GM23248 (cell line): ENCODE results near the gene SCLT1. TPM values are rescaled to one million over a fixed set of nuclear protein-coding genes. Genes with fewer than 3 reads are reported as not detected.

Source experiments
- DNase-seq: peaks from one replicate; pipeline ENCODE4 v3.0.0-alpha.2; 2015
- H2AFZ ChIP-seq: fragments of 200-600 bp; sonication (generic); 2 replicates; pipeline ENCODE4 v1.6.1; 2016; ENCODE audit warnings: antibody characterized with exemption
- H3F3A ChIP-seq: fragments of 200-600 bp; sonication (generic); 2 replicates; pipeline ENCODE4 v1.6.1; 2016; ENCODE audit warnings: mild to moderate bottlenecking, antibody characterized with exemption, mixed run types; ENCODE audit not compliant: insufficient read depth
- H3K27ac ChIP-seq: fragments of 200-600 bp; sonication (generic); 2 replicates; pipeline ENCODE4 v1.5.1; 2016; ENCODE audit warnings: mild to moderate bottlenecking
- H3K27me3 ChIP-seq: fragments of 200-600 bp; sonication (generic); replicated peaks from 2 replicates; pipeline ENCODE4 v1.6.1; 2016; ENCODE audit warnings: mild to moderate bottlenecking; ENCODE audit not compliant: insufficient read depth
- H3K36me3 ChIP-seq: fragments of 200-600 bp; sonication (generic); 2 replicates; pipeline ENCODE4 v1.6.1; 2016; ENCODE audit warnings: low read depth, mild to moderate bottlenecking
- H3K4me1 ChIP-seq: fragments of 200-600 bp; sonication (generic); 2 replicates; pipeline ENCODE4 v1.6.1; 2016; ENCODE audit warnings: mild to moderate bottlenecking; ENCODE audit not compliant: insufficient read depth
- H3K4me2 ChIP-seq: fragments of 200-600 bp; sonication (generic); one replicate; pipeline ENCODE4 v1.6.1; 2016; ENCODE audit warnings: mild to moderate bottlenecking; ENCODE audit not compliant: unreplicated experiment
- H3K4me3 ChIP-seq: fragments of 200-600 bp; sonication (generic); 2 replicates; pipeline ENCODE4 v1.5.1; 2016; ENCODE audit warnings: mild to moderate bottlenecking
- H3K79me2 ChIP-seq: fragments of 200-600 bp; sonication (generic); 2 replicates; pipeline ENCODE4 v1.6.1; 2016; ENCODE audit warnings: mild to moderate bottlenecking; ENCODE audit not compliant: insufficient read depth
- H3K9ac ChIP-seq: fragments of 200-600 bp; sonication (generic); 2 replicates; pipeline ENCODE4 v1.6.1; 2016; ENCODE audit warnings: mild to moderate bottlenecking
- H3K9me2 ChIP-seq: fragments of 200-600 bp; sonication (generic); 2 replicates; pipeline ENCODE4 v1.6.1; 2016; ENCODE audit warnings: mixed run types, mild to moderate bottlenecking, moderate library complexity; ENCODE audit not compliant: insufficient read depth
- H3K9me3 ChIP-seq: fragments of 200-600 bp; sonication (generic); one replicate; pipeline ENCODE4 v1.6.1; 2017; ENCODE audit warnings: low read depth
- H4K20me1 ChIP-seq: fragments of 200-600 bp; sonication (generic); 2 replicates; pipeline ENCODE4 v1.6.0; 2016; ENCODE audit not compliant: insufficient read depth
- EZH2 ChIP-seq: fragments of 200-600 bp; sonication (generic); IDR thresholded peaks from 2 replicates; pipeline ENCODE4 v1.6.1; 2018; ENCODE audit warnings: antibody characterized with exemption, mild to moderate bottlenecking; ENCODE audit not compliant: insufficient read depth, poor library complexity, severe bottlenecking
- EZH2phosphoT487 ChIP-seq: fragments of 200-600 bp; sonication (generic); IDR thresholded peaks from 2 replicates; pipeline ENCODE4 v1.6.1; 2018; ENCODE audit warnings: antibody characterized with exemption, moderate library complexity, mild to moderate bottlenecking, low read depth; ENCODE audit not compliant: insufficient read depth
- WGBS, 2 experiments: methylation state at CpG; one replicate each; pipeline ENCODE4 v1.1.6; 2015 to 2017; ENCODE audit warnings: low lambda C conversion rate in 2 of 2, low coverage in 1 of 2; ENCODE audit errors: missing lambda C conversion rate in 2 of 2; 5-methylcytosine and 5-hydroxymethylcytosine counted together
- in situ Hi-C: fragments of 300-500 bp; cut with MboI; formaldehyde crosslinking; loops from 2 replicates; pipeline ENCODE4 v1.15.0; 2020
- polyA plus RNA-seq: library from polyadenylated mRNA; unstranded; fragments of >200 nt; fragmentation: Nextera tagmentation; extraction: Ambion mirVana; gene quantifications from 2 replicates; pipeline ENCODE4 v1.2.1, GENCODE V29; 2016
- total RNA-seq: library from RNA; depleted of rRNA; stranded (reverse); fragments of >200 nt; shearing (Covaris generic); gene quantifications from 2 replicates; pipeline ENCODE4 v1.2.3, GENCODE V29; 2014

SCLT1 gene
- total and polyA plus RNA-seq, 2 experiments from 2014 or later: 7.3 to 9.0 TPM

DNA sequence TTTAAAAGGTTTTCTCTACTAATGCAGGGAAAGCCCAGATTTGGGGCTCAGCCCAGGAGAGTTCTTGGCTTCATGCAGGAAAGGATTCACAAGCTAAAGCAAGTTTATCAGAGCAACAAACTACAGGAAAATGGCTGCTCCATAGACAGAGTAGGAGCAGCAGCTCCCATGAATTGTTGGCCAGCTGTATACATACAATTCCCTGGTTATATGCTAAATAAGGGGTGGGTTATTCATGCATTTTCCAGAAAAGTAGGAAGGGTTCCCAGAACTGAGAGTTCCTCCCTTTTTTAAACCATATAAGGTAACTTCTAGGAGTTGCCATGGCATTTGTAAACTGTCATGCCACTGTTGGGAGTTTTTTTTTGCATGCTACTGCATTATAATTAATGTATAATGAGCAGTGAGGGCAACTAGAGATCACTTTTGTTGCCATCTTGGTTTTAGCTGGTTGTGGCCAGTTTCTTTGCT is 5.2 kb upstream of the SCLT1 start:
- TF ChIP-seq EZH2 (no peak), EZH2phosphoT487 (no peak)
- no peak overlapping the region for H3K27ac ChIP-seq
- no peak overlapping the region for H3K4me2 ChIP-seq
- no peaks in the 10 kb centered on the region for H3K9me3 ChIP-seq
- in situ Hi-C loops: no loop called here
- no peak for DNase-seq
- no peaks in the 10 kb centered on the region for H3K36me3 ChIP-seq
- H3K27me3 ChIP-seq: no peaks in the 10 kb centered on the region
- H3K9ac ChIP-seq: no peak overlapping the region
- no peak overlapping the region for H3K4me3 ChIP-seq
- H2AFZ ChIP-seq: no peak overlapping the region
- H3F3A ChIP-seq: no peaks in the 10 kb centered on the region
- H4K20me1 ChIP-seq: no peaks in the 10 kb centered on the region
- no peaks in the 10 kb centered on the region for H3K9me2 ChIP-seq
- H3K4me1 ChIP-seq: 0 out of 2 replicates have a peak, but pooled peaks cover 5% of the 10 kb centered on the region
- H3K79me2 ChIP-seq: no peaks in the 10 kb centered on the region

DNA sequence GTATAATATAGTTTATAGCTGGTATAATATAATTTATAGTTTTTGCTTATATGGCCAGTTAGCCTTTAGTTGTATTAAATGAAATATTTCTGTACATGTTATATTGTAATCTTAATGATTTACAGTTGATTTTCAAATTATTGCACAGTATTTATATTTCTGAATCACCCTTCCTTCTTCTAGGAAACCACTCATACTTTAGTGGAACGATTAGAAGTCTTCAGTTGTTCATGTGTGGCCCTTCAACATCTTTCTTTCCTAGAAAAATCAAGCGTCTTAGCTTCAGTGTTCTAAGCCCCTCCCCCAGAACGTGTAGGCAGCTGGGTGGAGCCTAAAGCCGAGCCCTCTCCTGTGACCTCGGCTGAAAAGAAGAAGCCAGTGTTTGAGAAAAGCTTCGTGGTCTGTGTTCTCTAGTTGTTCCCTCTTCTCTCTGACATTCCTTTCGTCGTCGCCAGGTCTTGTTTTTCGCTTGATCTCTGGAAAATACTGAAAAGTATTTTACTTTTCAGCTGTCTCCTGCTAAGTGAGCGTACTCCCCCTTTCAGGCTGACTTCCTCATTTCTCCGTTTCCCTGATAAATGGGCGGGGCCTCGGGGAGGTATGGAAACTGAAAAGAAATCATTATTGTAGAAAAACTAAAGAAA is 2.6 kb upstream of the SCLT1 start, which contains the start of gene C4orf33:
Gene C4orf33 (plus strand): TSS at position 342 of the 644 bp plus-strand sequence. CDS start 6,459 bp downstream, outside the sequence.
- Histone ChIP-seq H3K4me1 (peaks cover 20% of the 10 kb centered on the region), H4K20me1 (no peaks in the 10 kb centered on the region), H3K4me2 (peak within 1 kb of the TSS; percentile 98), H3F3A (peaks cover 10% of the 10 kb centered on the region), H2AFZ (peak within 1 kb of the TSS; percentile 97), H3K4me3 (peak within 1 kb of the TSS; percentile 97), H3K79me2 (peaks cover 20% of the 10 kb centered on the region), H3K9ac (peak within 1 kb of the TSS; percentile 87), H3K27ac (peak within 1 kb of the TSS; percentile 85), H3K9me3 (no peaks in the 10 kb centered on the region), H3K9me2 (no peaks in the 10 kb centered on the region), H3K27me3 (no peaks in the 10 kb centered on the region), H3K36me3 (no peaks in the 10 kb centered on the region)
- WGBS, 2 experiments: 1% methylated on average over 14 of the region's 14 CpGs
- in situ Hi-C loops: no loop called here
- no peak for TF ChIP-seq EZH2phosphoT487
- no peak for TF ChIP-seq EZH2
- DNase-seq: peak; percentile 93

DNA sequence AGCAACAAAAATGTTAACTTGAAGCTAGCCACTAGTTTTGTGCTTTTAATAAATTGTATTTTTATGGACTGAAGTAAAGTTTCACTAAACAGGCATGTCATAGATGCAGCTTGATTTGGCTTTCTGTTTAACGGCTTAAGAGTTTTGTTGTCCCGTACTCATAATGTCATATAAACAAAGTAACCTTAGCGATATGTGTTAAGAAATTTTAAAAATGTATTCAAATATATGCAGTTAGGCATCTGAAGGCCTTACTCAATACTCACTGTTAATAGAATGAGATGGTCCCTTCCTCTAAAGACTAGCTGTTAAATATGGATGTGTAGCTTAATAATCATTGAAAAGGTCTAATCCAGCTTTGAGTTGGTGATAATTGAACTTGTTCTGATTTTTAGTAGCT is 1.0 kb upstream of the SCLT1 start:
- Histone ChIP-seq H2AFZ (peak overlapping the region; percentile 98), H3F3A (peaks cover 10% of the 10 kb centered on the region), H3K9me2 (no peaks in the 10 kb centered on the region), H3K4me1 (peaks cover 20% of the 10 kb centered on the region), H3K79me2 (peaks cover 36% of the 10 kb centered on the region), H3K36me3 (no peaks in the 10 kb centered on the region), H4K20me1 (no peaks in the 10 kb centered on the region), H3K27me3 (no peaks in the 10 kb centered on the region), H3K9me3 (no peaks in the 10 kb centered on the region), H3K9ac (peak overlapping the region; percentile 97), H3K4me3 (peak overlapping the region; percentile 92), H3K27ac (peak overlapping the region; percentile 99; the same call in 1 of the 2 replicates), H3K4me2 (peak overlapping the region; percentile 96)
- TF ChIP-seq EZH2phosphoT487 (no peak), EZH2 (no peak)
- 67 to 71% methylated on average over 3 of the region's 3 CpGs for WGBS, 2 experiments
- in situ Hi-C loops: no loop called here
- DNase-seq: peak; percentile 2

DNA sequence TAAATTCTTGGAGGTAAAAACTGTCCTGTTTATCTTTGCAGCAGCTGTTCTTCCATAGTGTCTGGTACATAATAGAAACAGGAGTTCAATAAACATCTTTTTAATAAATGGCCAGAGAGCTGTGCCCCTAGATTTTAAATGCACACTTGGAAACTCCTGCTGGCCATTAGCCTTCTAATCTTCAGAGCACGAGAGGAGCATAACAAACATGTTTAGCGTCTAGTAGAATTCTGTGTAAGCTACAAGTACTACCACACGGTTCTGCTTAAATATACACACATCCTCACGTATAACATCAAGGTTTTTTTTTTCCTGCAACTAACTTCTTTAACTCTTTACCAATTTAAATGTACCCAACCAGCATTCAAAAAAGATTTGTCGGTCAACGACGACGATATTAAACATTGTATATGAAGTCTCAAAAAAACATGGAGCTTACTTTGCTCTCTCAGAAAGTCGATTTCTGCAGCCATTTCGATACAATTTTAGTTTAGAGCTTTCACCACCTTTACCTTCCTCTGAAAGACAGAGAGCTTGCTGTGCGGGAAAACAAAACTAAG is 628 bp downstream of the SCLT1 start:
- no peaks in the 10 kb centered on the region for H3K9me2 ChIP-seq
- WGBS, 2 experiments: 1% methylated on average over 11 of the region's 11 CpGs
- in situ Hi-C loops: no loop called here
- H3K27ac ChIP-seq: peak overlapping the region; percentile 99
- peak overlapping the region; percentile 98 for H2AFZ ChIP-seq
- peaks cover 52% of the 10 kb centered on the region for H3K79me2 ChIP-seq
- peak overlapping the region; percentile 92 for H3K4me3 ChIP-seq
- no peak for TF ChIP-seq EZH2phosphoT487
- TF ChIP-seq EZH2: no peak
- H3K9me3 ChIP-seq: no peaks in the 10 kb centered on the region
- peaks cover 20% of the 10 kb centered on the region for H3K4me1 ChIP-seq
- peak; percentile 60 for DNase-seq
- H3K36me3 ChIP-seq: no peaks in the 10 kb centered on the region
- peak overlapping the region; percentile 97 for H3K9ac ChIP-seq
- H3F3A ChIP-seq: peaks cover 10% of the 10 kb centered on the region
- H3K27me3 ChIP-seq: no peaks in the 10 kb centered on the region
- H4K20me1 ChIP-seq: no peaks in the 10 kb centered on the region
- H3K4me2 ChIP-seq: peak overlapping the region; percentile 96
